ENCODE data around the gene RALGDS. TPM values are rescaled to one million over a fixed set of nuclear protein-coding genes. Genes with fewer than 3 reads are reported as not detected.

RALGDS gene
- polyA plus RNA-seq, 1 donor (not counting 4 experiments of a cell fraction or from before 2014, with no cell fraction given): 22.6 TPM

DNA sequence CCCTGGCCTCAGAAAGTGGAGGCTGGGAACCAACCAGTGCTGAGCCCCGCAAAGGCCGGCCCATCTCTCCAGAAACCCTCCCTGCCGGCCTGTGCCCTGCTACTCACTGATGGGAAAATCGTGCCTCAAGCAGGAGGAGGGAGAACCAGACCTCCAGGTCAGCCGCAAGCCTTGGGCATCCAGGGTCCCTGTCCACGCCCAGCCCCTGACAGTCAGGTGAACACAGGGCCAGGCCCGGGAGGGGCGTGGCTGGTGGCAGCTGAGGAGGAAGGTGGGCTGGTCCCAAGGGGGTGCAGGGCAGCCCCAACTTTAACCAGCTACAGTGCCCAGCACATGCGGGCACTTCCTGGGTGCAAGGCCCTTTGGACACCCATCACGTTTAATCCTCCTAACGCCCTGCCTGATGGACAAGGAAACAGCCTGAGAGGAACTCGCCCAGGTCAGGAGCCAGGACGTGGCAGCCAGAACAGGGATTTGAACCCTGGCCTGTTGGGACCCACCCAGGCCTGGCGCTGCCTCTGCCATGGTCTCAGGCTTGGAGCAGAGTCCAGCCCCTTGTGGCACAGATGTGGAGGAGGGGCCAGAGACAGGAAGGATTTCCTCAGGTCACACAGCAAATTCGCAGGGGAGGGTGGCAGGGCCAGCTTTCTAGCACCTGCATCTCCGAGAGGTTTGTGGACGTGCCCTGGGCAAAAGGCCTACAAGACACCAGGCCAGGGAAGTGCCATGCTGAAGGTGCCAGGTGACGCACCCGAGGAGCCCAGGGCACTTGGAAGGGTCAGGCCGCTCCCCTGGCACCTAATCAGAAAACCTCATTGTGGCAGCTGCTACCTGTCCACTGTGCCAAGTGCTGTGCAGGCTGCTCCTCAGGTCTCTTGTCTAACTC is 4.5 kb downstream of the RALGDS start:
- H3K27me3 ChIP-seq (ENCODE audit: control insufficient read depth, extremely low read depth, insufficient read depth, low read length): no peaks in the 10 kb centered on the region
- no peak overlapping the region for H3K4me3 ChIP-seq (ENCODE audit: control insufficient read depth in 2 of 3, extremely low read depth in 1 of 3, insufficient read depth in 2 of 3, low read depth in 1 of 3, low read length in 3 of 3)
- H3K27ac ChIP-seq (ENCODE audit: control insufficient read depth, insufficient read depth, low read length): no peak overlapping the region
- H3K79me2 ChIP-seq (ENCODE audit: control insufficient read depth, insufficient read depth, low read length): peaks cover 4% of the 10 kb centered on the region
- peaks cover 27% of the 10 kb centered on the region for H4K20me1 ChIP-seq (ENCODE audit: control insufficient read depth, extremely low read depth, insufficient read depth, low read length)
- H3K4me1 ChIP-seq (ENCODE audit: control insufficient read depth, extremely low read depth, insufficient read depth, low read length): peaks cover 27% of the 10 kb centered on the region
- H2AFZ ChIP-seq (ENCODE audit: control insufficient read depth, low read length): no peak overlapping the region
- H3K9ac ChIP-seq (ENCODE audit: control insufficient read depth, extremely low read depth, insufficient read depth, low read length): no peak overlapping the region
- H3K9me3 ChIP-seq (ENCODE audit: control insufficient read depth, low read depth, low read length): no peaks in the 10 kb centered on the region
- dilution Hi-C loops (cut with MboI; ENCODE audit: extremely low pct_ligation_motif_present, low sequenced_read_pairs): no loop called here
- no peak for DNase-seq (ENCODE audit: low read depth, low spot score)
- peaks cover 3% of the 10 kb centered on the region in 2 experiments for H3K36me3 ChIP-seq (ENCODE audit: control insufficient read depth in 2 of 2, extremely low read depth in 1 of 2, insufficient read depth in 2 of 2, low read length in 2 of 2)
- TF ChIP-seq, protein P1, sequence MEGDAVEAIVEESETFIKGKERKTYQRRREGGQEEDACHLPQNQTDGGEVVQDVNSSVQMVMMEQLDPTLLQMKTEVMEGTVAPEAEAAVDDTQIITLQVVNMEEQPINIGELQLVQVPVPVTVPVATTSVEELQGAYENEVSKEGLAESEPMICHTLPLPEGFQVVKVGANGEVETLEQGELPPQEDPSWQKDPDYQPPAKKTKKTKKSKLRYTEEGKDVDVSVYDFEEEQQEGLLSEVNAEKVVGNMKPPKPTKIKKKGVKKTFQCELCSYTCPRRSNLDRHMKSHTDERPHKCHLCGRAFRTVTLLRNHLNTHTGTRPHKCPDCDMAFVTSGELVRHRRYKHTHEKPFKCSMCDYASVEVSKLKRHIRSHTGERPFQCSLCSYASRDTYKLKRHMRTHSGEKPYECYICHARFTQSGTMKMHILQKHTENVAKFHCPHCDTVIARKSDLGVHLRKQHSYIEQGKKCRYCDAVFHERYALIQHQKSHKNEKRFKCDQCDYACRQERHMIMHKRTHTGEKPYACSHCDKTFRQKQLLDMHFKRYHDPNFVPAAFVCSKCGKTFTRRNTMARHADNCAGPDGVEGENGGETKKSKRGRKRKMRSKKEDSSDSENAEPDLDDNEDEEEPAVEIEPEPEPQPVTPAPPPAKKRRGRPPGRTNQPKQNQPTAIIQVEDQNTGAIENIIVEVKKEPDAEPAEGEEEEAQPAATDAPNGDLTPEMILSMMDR (optimal IDR thresholded peaks at IDR 0.05 in 1 of 3, IDR thresholded peaks at IDR 0.05 in 1 of 3, conservative IDR thresholded peaks at IDR 0.05 in 1 of 3; ENCODE audit: extremely low read depth in 1 of 3, insufficient read depth in 2 of 3, low read length in 3 of 3): no peak
- TF ChIP-seq EZH2 (IDR thresholded peaks at IDR 0.05; ENCODE audit: low read length): no peak
- H3K4me2 ChIP-seq (ENCODE audit: control insufficient read depth, extremely low read depth, insufficient read depth, low read depth, low read length): no peak overlapping the region
- no peak for FAIRE-seq
- no peaks in the 10 kb centered on the region for H3K9me1 ChIP-seq (ENCODE audit: control insufficient read depth, extremely low read depth, insufficient read depth, low read length)

- dilution Hi-C loops (cut with MboI; ENCODE audit: extremely low pct_ligation_motif_present, low sequenced_read_pairs): no loop called here
These were observed 5.3 kb downstream of the RALGDS start for GRCh38 chr9:133115604-133116345.

More at GRCh38 chr9:133115604-133116345, 5.3 kb downstream of the RALGDS start:
- peaks cover 24% of the 10 kb centered on the region for H3K4me1 ChIP-seq (ENCODE audit: control insufficient read depth, extremely low read depth, insufficient read depth, low read length)
- TF ChIP-seq EZH2 (IDR thresholded peaks at IDR 0.05; ENCODE audit: low read length): no peak
- TF ChIP-seq, protein P1 (optimal IDR thresholded peaks at IDR 0.05 in 1 of 3, IDR thresholded peaks at IDR 0.05 in 1 of 3, conservative IDR thresholded peaks at IDR 0.05 in 1 of 3; ENCODE audit: extremely low read depth in 1 of 3, insufficient read depth in 2 of 3, low read length in 3 of 3): no peak
- H4K20me1 ChIP-seq (ENCODE audit: control insufficient read depth, extremely low read depth, insufficient read depth, low read length): peaks cover 27% of the 10 kb centered on the region
- no peaks in the 10 kb centered on the region for H3K9me1 ChIP-seq (ENCODE audit: control insufficient read depth, extremely low read depth, insufficient read depth, low read length)
- H3K36me3 ChIP-seq (ENCODE audit: control insufficient read depth in 2 of 2, extremely low read depth in 1 of 2, insufficient read depth in 2 of 2, low read length in 2 of 2): peaks cover 4 to 5% of the 10 kb centered on the region in 2 experiments
- H3K9ac ChIP-seq (ENCODE audit: control insufficient read depth, extremely low read depth, insufficient read depth, low read length): no peak overlapping the region
- H3K9me3 ChIP-seq (ENCODE audit: control insufficient read depth, low read depth, low read length): no peaks in the 10 kb centered on the region
- H3K27me3 ChIP-seq (ENCODE audit: control insufficient read depth, extremely low read depth, insufficient read depth, low read length): no peaks in the 10 kb centered on the region
- H3K4me2 ChIP-seq (ENCODE audit: control insufficient read depth, extremely low read depth, insufficient read depth, low read depth, low read length): no peak overlapping the region
- peaks cover 4% of the 10 kb centered on the region for H3K79me2 ChIP-seq (ENCODE audit: control insufficient read depth, insufficient read depth, low read length)
- no peak for FAIRE-seq
- no peak overlapping the region for H3K4me3 ChIP-seq (ENCODE audit: control insufficient read depth in 2 of 3, extremely low read depth in 1 of 3, insufficient read depth in 2 of 3, low read depth in 1 of 3, low read length in 3 of 3)
- DNase-seq (ENCODE audit: low read depth, low spot score): no peak
- no peak overlapping the region for H2AFZ ChIP-seq (ENCODE audit: control insufficient read depth, low read length)
- H3K27ac ChIP-seq (ENCODE audit: control insufficient read depth, insufficient read depth, low read length): no peak overlapping the region
